Measurements from ENCODE around the gene IDH3B. TPM values are rescaled to one million over a fixed set of nuclear protein-coding genes. Genes with fewer than 3 reads are reported as not detected.
"Not testable (repeated sequence)": the region's sequence is repeated elsewhere in the genome, so short reads cannot be mapped to it uniquely, and the experiment has no call there.

IDH3B gene
- total RNA-seq, 1 donor from 2014 or later = 72.9 TPM

GRCh38 chr20:2694519-2694918 is 30.5 kb upstream of the IDH3B start:
- no peak for DNase-seq (ENCODE audit: low read depth)

DNA sequence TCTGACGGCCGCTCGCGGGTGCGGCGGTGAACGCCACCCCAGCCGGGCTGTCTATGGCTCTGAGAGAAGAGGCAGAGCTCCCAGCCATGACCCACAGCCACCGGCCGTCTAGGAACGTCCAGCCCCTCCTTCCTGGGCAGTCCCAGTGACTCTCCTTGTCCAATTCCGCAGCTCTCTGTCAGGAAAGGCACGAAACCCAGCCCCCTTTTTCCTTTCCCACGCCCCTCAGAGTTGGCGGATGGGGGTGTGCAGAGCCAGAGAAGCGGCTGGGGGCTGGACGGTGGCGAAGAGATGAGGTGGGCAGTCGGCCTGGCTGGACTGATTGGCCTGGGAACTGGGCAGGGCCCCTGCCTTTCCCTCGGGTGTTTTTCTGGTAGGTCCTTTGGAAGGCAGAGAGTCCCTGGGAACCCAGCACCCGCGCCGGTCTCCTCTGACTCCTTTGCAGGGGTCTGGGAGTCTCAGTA is 30.0 kb upstream of the IDH3B start:
- no peak for DNase-seq (ENCODE audit: low read depth)

DNA sequence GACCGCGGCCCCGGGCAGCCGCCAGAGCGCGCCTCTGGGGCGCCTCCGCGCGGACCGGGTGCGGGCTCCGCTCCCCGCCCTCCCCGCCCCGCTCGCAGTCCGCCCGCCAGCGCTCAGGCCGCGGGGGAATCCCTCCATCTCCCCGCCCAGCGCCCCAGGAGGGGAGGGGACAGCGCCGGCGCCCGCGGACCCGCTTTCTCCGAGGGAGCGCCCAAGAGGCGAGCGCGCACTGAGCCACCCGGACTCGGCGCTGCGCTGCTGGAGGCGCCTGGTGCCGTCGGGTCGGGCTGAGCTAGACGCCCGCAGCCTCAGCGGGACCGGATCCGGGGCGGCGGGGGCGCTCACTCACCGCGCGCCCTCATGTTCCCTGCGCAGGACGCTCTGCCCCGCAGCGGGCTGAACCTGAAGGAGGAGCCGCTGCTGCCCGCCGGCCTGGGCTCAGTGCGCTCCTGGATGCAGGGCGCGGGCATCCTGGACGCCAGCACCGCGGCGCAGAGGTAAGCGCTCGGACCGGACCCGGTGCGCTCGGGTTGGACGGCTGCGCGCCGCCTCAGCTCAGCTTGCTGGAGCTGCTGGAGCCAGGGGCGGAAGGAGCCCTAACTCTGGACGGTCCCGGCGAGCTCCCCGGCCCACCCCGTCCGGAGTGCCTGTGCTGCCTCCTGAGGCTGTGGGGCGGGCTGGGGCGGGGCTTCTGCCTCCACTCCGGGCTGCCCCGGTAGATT is 29.4 kb upstream of the IDH3B start:
- no peak for DNase-seq (ENCODE audit: low read depth)

GRCh38 chr20:2692886-2693285 is 28.9 kb upstream of the IDH3B start:
- no peak for DNase-seq (ENCODE audit: low read depth)

- DNase-seq (ENCODE audit: low read depth) = no peak
Observed at GRCh38 chr20:2692036-2692885, 28.2 kb upstream of the IDH3B start, which contains the start of gene EBF4. EBF4 (plus strand) TSS chr20:2692780; CDS start chr20:2693646, 866 bp downstream.

GRCh38 chr20:2691663-2692035 is 27.6 kb upstream of the IDH3B start:
- no peak for DNase-seq (ENCODE audit: low read depth)

GRCh38 chr20:2691127-2691526 is 27.1 kb upstream of the IDH3B start:
- DNase-seq (ENCODE audit: low read depth) = no peak

DNA sequence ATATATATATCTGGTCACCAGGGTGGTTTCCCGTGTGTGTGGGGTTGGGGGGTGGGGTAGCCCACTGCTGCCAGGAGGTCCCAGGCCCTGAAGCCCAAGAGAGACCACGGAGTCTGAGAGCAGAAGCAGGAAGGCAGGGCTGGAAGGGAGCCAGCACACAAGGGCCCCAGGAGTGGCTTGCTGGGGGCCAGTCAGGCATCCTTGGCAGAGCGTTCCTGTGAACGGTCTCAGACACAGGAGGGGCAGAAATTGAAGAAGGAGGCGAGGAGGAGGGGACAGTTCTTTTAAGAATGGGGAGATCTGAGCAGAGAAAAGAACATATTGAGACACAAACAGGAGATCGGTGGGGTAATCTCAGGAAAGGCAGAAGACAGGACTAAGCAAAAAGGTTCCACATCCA is 26.7 kb upstream of the IDH3B start:
- no peak for DNase-seq (ENCODE audit: low read depth)

DNA sequence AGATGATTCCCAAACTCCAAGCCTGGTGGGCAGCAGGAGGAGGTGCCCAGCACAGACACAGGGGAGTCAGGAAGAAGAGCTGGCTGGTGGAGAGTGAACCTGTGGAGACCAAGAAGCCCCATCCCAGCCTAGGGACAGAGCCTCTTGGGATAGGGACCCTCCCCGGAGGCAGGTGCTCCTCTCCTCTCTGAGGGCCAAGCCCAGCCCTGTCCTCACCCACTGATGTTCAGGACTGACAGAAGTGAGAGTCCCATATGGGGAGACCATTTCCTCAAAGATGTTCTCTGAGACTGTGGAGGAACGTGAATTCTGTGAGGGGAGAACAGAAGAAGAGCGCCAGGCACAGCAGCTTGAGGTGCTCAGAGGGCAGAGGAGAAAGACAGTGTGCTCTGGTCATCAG is 26.2 kb upstream of the IDH3B start:
- DNase-seq (ENCODE audit: low read depth) = no peak

GRCh38 chr20:2688041-2688591 is 24.1 kb upstream of the IDH3B start:
- DNase-seq (ENCODE audit: low read depth) = peak; percentile 4

DNA sequence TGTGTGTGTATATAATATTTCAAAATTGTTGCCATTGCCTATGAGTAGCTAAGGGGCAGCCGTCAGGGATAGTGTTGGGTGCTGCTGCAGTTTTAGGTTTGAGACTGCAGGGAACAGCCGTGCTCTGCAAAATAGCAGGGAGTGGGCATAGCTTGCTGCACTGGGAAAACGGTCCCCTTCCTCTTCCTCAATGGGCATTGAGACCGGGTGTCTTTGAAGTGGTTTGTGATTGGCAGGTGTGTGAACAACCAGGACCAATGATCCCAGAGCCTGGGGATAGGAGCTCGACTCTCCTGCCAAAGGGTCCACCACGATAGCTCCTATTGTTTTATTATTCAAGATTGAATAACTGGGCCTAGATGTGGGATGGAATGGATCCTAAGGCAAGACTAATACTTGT is 23.5 kb upstream of the IDH3B start:
- no peak for DNase-seq (ENCODE audit: low read depth)

DNA sequence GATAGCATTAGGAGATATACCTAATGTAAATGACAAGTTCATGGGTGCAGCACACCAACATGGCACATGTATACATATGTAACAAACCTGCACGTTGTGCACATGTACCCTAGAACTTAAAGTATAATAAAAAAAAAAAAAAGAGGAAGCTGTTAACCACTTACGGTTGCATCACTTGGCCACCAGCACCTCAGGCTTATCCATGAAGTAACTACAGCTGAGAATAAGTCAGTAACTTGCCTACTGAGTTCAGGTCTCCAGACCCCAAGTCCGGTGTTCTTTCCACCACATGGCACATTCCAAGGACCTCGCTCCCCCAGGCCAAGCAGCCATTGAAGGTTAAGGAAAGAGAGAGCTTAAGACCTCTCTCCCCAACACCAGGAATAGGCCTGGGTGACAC is 20.8 kb upstream of the IDH3B start:
- not testable (repeated sequence) for DNase-seq (ENCODE audit: low read depth)

GRCh38 chr20:2682040-2682439 is 18.0 kb upstream of the IDH3B start:
- DNase-seq (ENCODE audit: low read depth) = not testable (repeated sequence)

DNA sequence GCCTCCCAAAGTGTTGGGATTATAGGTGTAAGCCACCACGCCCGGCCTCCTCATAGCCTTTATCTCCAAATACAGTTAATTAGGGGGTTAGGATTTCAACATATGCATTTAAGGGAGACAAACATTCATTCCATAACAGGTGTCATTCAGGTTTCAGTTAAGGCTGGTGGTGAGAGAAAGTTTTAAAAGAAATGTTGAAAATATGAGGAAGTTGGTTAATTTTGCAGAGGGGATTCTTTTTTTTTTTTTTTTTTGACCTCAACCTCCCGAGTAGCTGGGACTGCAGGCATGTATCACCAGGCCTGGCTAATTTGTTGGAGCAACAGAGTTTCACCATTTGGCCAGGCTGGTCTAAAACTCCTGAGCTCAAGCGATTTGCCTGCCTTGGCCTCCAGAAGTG is 16.0 kb upstream of the IDH3B start:
- no peak for DNase-seq (ENCODE audit: low read depth)

GRCh38 chr20:2673453-2673852 is 9.4 kb upstream of the IDH3B start:
- no peak for DNase-seq (ENCODE audit: low read depth)

GRCh38 chr20:2672446-2672845 is 8.4 kb upstream of the IDH3B start:
- no peak for DNase-seq (ENCODE audit: low read depth)

- no peak for DNase-seq (ENCODE audit: low read depth)
Observed at GRCh38 chr20:2671977-2672376, 8.0 kb upstream of the IDH3B start.

DNA sequence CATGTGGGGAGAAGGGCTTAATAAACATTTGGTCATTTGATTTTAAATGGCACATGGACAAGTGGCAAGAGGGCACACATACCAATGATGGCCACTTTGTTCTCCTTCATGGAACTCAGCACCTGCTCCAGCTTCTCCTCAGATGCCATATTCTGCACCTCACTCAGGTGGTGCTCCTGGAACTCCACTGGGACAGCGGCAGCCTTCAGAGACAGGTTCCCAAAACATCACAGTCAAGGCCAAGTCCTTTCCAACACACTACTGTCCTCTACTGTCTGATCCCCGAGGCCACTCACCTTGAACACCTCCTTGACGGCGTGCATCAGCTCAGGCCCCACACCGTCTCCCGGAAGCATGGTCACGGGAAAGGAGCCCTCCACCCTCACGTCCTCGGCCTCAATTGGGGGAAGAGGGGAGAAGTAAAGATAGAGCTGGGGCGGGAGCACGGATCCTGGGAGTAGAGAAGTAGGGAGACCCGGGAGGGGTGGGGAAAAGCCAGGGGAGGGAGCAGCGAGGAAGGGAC is 591 bp downstream of the IDH3B start:
- no peak for DNase-seq (ENCODE audit: low read depth)

- DNase-seq (ENCODE audit: low read depth) = no peak
Observed at GRCh38 chr20:2659547-2659946, 4.5 kb downstream of the IDH3B start.

- no peak for DNase-seq (ENCODE audit: low read depth)
Observed at GRCh38 chr20:2658414-2659354, 5.3 kb downstream of the IDH3B start.

- no peak for DNase-seq (ENCODE audit: low read depth)
Observed at GRCh38 chr20:2657674-2658073, 6.3 kb downstream of the IDH3B start.
